Activated naive CD8-positive, alpha-beta T cell (primary cell): ENCODE data around the gene SHROOM3.

ENCODE experiments used
- H3K27ac Mint-ChIP-seq: one replicate; pipeline ENCODE4 v1.8.0; 2021; ENCODE audit warnings: mixed read lengths
- H3K27me3 Mint-ChIP-seq: one replicate; pipeline ENCODE4 v1.8.0; 2021; ENCODE audit warnings: mixed read lengths
- H3K36me3 Mint-ChIP-seq: one replicate; pipeline ENCODE4 v1.8.0; 2021; ENCODE audit warnings: mixed read lengths
- H3K4me1 Mint-ChIP-seq: one replicate; pipeline ENCODE4 v1.8.0; 2021; ENCODE audit warnings: low read depth, mixed read lengths
- H3K4me3 Mint-ChIP-seq: one replicate; pipeline ENCODE4 v1.8.0; 2021; ENCODE audit warnings: mild to moderate bottlenecking, mixed read lengths
- H3K9me3 Mint-ChIP-seq: one replicate; pipeline ENCODE4 v1.8.0; 2021; ENCODE audit warnings: low read depth, mixed read lengths

Gene SHROOM3

DNA sequence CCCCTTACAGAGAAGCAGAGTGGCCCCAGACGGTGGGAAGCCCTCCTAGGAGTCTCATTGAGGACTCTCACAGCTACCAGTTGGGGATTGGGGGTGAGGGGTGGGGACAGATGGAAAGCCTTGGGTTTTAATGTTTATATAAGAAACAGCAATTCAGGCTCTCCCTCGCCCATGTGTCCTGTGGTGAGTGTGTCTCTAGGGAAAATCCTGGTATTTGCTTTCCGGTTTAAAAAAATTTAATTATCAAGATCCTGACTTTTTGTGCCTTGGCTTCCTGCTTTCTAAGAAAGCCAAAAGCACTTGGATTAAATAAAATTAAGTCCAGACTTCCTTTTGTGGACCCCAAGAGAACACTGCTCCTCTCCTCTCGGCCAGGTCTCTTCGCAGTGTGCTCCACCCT, 369.1 kb downstream of the SHROOM3 start:
- Mint-ChIP-seq H3K36me3 (peaks cover 3% of the 10 kb centered on the region), H3K27me3 (no peaks in the 10 kb centered on the region), H3K4me1 (no peaks in the 10 kb centered on the region), H3K9me3 (peaks cover 12% of the 10 kb centered on the region), H3K4me3 (no peak overlapping the region), H3K27ac (no peak overlapping the region)

DNA sequence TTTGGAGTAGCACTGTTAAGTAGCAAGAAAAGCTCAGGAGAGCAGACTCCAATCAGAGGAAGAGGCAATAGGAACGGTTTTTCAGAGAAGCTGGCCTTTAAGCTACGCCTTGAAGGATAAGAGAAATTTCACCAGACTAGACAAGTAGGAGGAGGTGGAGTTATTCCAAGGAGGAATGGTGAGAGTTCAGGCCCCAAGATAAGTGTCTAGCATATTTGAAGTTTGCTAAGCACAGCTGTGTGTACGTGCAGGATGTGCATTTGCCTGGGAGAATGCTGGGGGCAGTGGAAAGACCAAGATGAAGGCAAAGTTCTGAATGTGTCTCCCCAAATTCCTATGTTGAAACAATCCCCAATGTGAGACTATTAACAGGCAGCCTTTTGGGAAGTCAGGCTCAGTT, 371.3 kb downstream of the SHROOM3 start:
- H3K27ac Mint-ChIP-seq = no peak overlapping the region
- H3K36me3 Mint-ChIP-seq = peaks cover 3% of the 10 kb centered on the region
- no peaks in the 10 kb centered on the region for H3K4me1 Mint-ChIP-seq
- no peaks in the 10 kb centered on the region for H3K27me3 Mint-ChIP-seq
- peaks cover 12% of the 10 kb centered on the region for H3K9me3 Mint-ChIP-seq
- H3K4me3 Mint-ChIP-seq = no peak overlapping the region

- H3K4me3 Mint-ChIP-seq = no peak overlapping the region
- H3K27me3 Mint-ChIP-seq = no peaks in the 10 kb centered on the region
- H3K36me3 Mint-ChIP-seq = peaks cover 3% of the 10 kb centered on the region
- peaks cover 12% of the 10 kb centered on the region for H3K9me3 Mint-ChIP-seq
- H3K27ac Mint-ChIP-seq = no peak overlapping the region
- H3K4me1 Mint-ChIP-seq = no peaks in the 10 kb centered on the region
These were observed 371.7 kb downstream of the SHROOM3 start for GRCh38 chr4:76806757-76807156.

GRCh38 chr4:76809594-76810305, 374.7 kb downstream of the SHROOM3 start:
- Mint-ChIP-seq H3K36me3 (peaks cover 3% of the 10 kb centered on the region), H3K27me3 (no peaks in the 10 kb centered on the region), H3K4me3 (no peak overlapping the region), H3K27ac (no peak overlapping the region), H3K4me1 (no peaks in the 10 kb centered on the region), H3K9me3 (peaks cover 12% of the 10 kb centered on the region)

DNA sequence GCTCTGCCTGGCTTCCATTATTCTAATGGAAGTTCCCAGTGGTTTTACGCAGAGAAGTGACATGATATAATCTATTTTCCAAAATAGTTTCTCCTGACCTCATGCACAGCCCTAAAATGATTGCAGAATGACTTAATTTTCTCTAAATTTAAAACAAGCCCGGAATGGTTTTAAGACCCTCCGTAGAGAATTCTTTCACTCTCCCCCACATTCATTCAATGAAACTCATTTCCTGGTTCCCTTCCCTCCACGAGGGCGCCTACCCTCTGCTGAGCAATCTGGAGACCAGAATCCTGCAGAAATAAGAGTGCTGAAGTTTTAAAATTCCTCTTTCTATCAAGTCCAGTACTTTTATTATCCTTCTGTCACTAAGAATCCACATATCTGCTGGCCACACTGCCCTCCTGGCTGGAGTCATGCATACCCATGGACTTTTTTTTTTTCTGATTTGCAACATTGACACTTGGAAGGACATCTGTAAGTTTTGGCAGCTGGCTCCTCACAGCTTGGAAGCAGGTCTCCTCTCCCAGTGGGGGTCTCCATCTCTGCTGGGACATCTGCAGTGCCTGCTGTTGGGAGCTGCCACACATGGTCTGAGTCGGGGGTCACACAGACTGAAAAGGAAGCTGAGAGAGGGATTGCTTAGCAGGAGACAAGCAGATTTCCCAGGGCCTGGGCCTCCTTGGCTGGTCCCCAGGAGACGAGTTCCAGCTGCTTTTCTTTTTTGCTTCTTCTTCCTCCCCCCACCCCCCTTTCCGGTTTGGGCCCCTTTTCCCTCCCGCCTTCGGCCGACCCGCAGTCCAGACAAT, 376.8 kb downstream of the SHROOM3 start:
- no peak overlapping the region for H3K4me3 Mint-ChIP-seq
- H3K36me3 Mint-ChIP-seq = peaks cover 3% of the 10 kb centered on the region
- no peaks in the 10 kb centered on the region for H3K4me1 Mint-ChIP-seq
- H3K27ac Mint-ChIP-seq = no peak overlapping the region
- H3K27me3 Mint-ChIP-seq = no peaks in the 10 kb centered on the region
- H3K9me3 Mint-ChIP-seq = peaks cover 12% of the 10 kb centered on the region

GRCh38 chr4:76813070-76813469, 378.0 kb downstream of the SHROOM3 start:
- Mint-ChIP-seq H3K9me3 (peaks cover 11% of the 10 kb centered on the region), H3K27ac (no peak overlapping the region), H3K4me1 (no peaks in the 10 kb centered on the region), H3K4me3 (no peak overlapping the region), H3K27me3 (no peaks in the 10 kb centered on the region), H3K36me3 (peaks cover 3% of the 10 kb centered on the region)

DNA sequence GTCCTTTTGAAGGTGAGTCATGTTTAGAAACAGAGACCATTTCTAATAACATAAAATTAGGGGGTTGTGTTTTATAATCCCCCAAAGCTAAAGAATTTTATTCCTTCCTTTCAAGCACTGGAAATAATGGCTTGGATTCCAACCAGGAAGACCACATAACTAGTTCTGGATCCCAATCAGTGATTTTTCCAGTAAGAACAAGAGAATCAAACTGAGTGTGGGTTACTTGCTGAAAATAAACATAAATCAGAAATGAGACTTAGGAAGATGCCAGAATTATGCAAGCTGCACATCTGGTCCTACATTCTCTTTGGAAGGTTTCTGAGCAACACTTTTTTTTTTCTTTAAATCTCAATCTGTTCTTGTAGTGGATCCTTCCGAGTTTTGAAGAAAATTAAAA, 386.6 kb downstream of the SHROOM3 start:
- no peaks in the 10 kb centered on the region for H3K4me1 Mint-ChIP-seq
- no peak overlapping the region for H3K27ac Mint-ChIP-seq
- H3K36me3 Mint-ChIP-seq = peaks cover 6% of the 10 kb centered on the region
- peaks cover 11% of the 10 kb centered on the region for H3K27me3 Mint-ChIP-seq
- no peak overlapping the region for H3K4me3 Mint-ChIP-seq
- peaks cover 12% of the 10 kb centered on the region for H3K9me3 Mint-ChIP-seq

GRCh38 chr4:76822303-76822702, 387.3 kb downstream of the SHROOM3 start:
- Mint-ChIP-seq H3K36me3 (peaks cover 6% of the 10 kb centered on the region), H3K27ac (no peak overlapping the region), H3K4me1 (no peaks in the 10 kb centered on the region), H3K9me3 (peaks cover 12% of the 10 kb centered on the region), H3K27me3 (peaks cover 11% of the 10 kb centered on the region), H3K4me3 (no peak overlapping the region)

DNA sequence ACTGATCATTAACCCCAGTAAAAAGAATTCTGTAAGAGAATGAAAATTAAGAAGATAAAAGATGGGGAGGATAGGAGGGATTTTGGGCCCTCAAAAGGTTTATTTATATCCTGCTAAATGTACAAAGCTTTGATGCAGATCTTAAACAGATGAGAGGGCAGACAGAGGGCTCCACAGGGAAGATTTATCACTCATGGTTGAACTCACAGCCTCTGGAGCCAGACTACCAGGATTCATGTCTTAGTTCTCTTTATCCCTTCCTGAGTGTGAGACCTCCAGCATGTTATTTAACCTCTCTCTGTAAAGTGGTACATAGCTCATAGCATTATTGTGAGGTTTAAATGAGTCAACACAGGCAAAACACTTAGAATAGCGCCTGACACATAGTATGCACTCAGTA, 388.5 kb downstream of the SHROOM3 start:
- H3K27ac Mint-ChIP-seq = no peak overlapping the region
- no peak overlapping the region for H3K4me3 Mint-ChIP-seq
- H3K9me3 Mint-ChIP-seq = peaks cover 4% of the 10 kb centered on the region
- peaks cover 6% of the 10 kb centered on the region for H3K36me3 Mint-ChIP-seq
- H3K27me3 Mint-ChIP-seq = peaks cover 11% of the 10 kb centered on the region
- H3K4me1 Mint-ChIP-seq = no peaks in the 10 kb centered on the region

GRCh38 chr4:76830612-76830963, 395.6 kb downstream of the SHROOM3 start:
- Mint-ChIP-seq H3K4me3 (no peak overlapping the region), H3K36me3 (no peaks in the 10 kb centered on the region), H3K27ac (no peak overlapping the region), H3K9me3 (no peaks in the 10 kb centered on the region), H3K27me3 (no peaks in the 10 kb centered on the region), H3K4me1 (no peaks in the 10 kb centered on the region)

- no peaks in the 10 kb centered on the region for H3K4me1 Mint-ChIP-seq
- H3K36me3 Mint-ChIP-seq = no peaks in the 10 kb centered on the region
- H3K27ac Mint-ChIP-seq = no peak overlapping the region
- no peaks in the 10 kb centered on the region for H3K9me3 Mint-ChIP-seq
- H3K27me3 Mint-ChIP-seq = no peaks in the 10 kb centered on the region
- H3K4me3 Mint-ChIP-seq = no peak overlapping the region
These were observed 396.1 kb downstream of the SHROOM3 start for GRCh38 chr4:76830964-76831703.

DNA sequence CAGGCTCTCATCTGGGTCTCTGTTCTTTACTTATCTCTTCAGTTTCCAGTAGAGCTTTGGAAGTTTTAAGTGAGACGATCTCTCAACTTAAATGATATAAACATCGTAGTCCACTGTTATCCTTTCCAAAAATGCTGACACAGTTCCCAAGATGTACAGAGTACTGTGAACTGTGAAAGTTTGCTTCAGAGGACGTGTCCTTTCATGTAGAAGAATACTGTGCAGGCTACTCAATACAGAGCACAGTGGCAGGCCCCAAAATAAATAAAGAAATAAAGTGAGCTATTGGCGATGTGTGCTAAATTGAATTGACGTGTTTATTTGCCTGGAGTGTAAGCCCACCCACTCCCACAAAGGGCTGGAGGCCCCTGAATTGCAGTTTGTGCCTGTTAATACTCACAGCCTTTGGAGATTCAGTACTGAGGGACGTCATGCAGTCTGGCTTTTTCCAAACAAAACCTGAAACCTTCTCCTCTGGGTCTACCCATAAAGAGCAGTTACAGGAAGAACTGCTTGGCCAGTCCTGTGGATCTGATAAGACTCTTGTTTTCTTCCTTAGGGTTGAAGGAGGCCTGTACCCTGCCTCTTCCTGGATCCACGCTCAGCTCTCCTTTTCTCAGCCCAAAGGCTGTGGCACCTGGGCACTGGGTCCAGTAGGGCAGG, 396.8 kb downstream of the SHROOM3 start:
- no peaks in the 10 kb centered on the region for H3K9me3 Mint-ChIP-seq
- H3K4me1 Mint-ChIP-seq = no peaks in the 10 kb centered on the region

More for the DNA sequence above, 396.8 kb downstream of the SHROOM3 start:
- Mint-ChIP-seq H3K36me3 (no peaks in the 10 kb centered on the region), H3K27me3 (no peaks in the 10 kb centered on the region), H3K27ac (no peak overlapping the region), H3K4me3 (no peak overlapping the region)
